Cardiac muscle cell (in vitro differentiated cells and primary cell): ENCODE results near the gene VSIR. TPM values are rescaled to one million over a fixed set of nuclear protein-coding genes. Genes with fewer than 3 reads are reported as not detected.

Experiments
- DNase-seq, 2 donors: peaks; one replicate each; pipeline versions ENCODE4 v3.0.0 to v3.0.0-alpha.2; 2010 to 2017; ENCODE audit warnings: low read depth in 1 of 2, low spot score in 1 of 2
- H3K27ac ChIP-seq: fragments of 200-600 bp; sonication (generic); 2 replicates; pipeline ENCODE4 v1.5.1; 2016
- H3K27me3 ChIP-seq: fragments of 200-600 bp; sonication (generic); 2 replicates; pipeline ENCODE4 v1.6.0; 2016; ENCODE audit warnings: control low read depth
- H3K36me3 ChIP-seq: fragments of 200-600 bp; sonication (generic); 2 replicates; pipeline ENCODE4 v1.5.1; 2016; ENCODE audit warnings: control low read depth
- H3K4me1 ChIP-seq: fragments of 200-600 bp; sonication (generic); 2 replicates; pipeline ENCODE4 v1.8.1; 2017; ENCODE audit warnings: low read depth, mild to moderate bottlenecking, mixed run types
- H3K4me3 ChIP-seq: fragments of 200-600 bp; sonication (generic); 2 replicates; pipeline ENCODE4 v1.5.1; 2016; ENCODE audit warnings: mild to moderate bottlenecking
- H3K9me3 ChIP-seq: fragments of 200-600 bp; sonication (generic); 2 replicates; pipeline ENCODE4 v1.5.1; 2017; ENCODE audit warnings: low read depth, mild to moderate bottlenecking, control low read depth
- CTCF ChIP-seq: IDR thresholded peaks from 2 replicates; pipeline ENCODE4 v1.5.1; 2012; ENCODE audit warnings: low read depth, mild to moderate bottlenecking, low read length
- polyA plus RNA-seq: library from polyadenylated mRNA; unstranded; fragments of >200 nt; fragmentation: Nextera tagmentation; extraction: Ambion mirVana; gene quantifications from 2 replicates; pipeline ENCODE4 v1.2.1, GENCODE V29; 2016
- total RNA-seq: library from RNA; depleted of rRNA; stranded (reverse); fragments of >200 nt; gene quantifications from 2 replicates; pipeline ENCODE4 v1.2.3, GENCODE V29; 2016

The VSIR gene
- total and polyA plus RNA-seq, 2 experiments from 2014 or later, result 1.7 to 1.8 TPM

GRCh38 chr10:71752391-71753090 is 20.8 kb downstream of the VSIR start:
- TF ChIP-seq CTCF, result no peak

GRCh38 chr10:71751515-71752224 is 21.6 kb downstream of the VSIR start:
- Histone ChIP-seq H3K4me3 (no peak overlapping the region), H3K36me3 (no peaks in the 10 kb centered on the region), H3K27me3 (no peaks in the 10 kb centered on the region), H3K9me3 (no peaks in the 10 kb centered on the region), H3K27ac (no peak overlapping the region), H3K4me1 (peaks cover 21% of the 10 kb centered on the region)
- no peak for DNase-seq
- no peak for TF ChIP-seq CTCF

More at GRCh38 chr10:71752391-71753090, 20.8 kb downstream of the VSIR start:
- DNase-seq, result no peak
- Histone ChIP-seq H3K27me3 (no peaks in the 10 kb centered on the region), H3K4me1 (peaks cover 13% of the 10 kb centered on the region), H3K36me3 (no peaks in the 10 kb centered on the region), H3K4me3 (no peak overlapping the region), H3K9me3 (no peaks in the 10 kb centered on the region), H3K27ac (no peak overlapping the region)

GRCh38 chr10:71750986-71751385 is 22.3 kb downstream of the VSIR start:
- Histone ChIP-seq H3K9me3 (no peaks in the 10 kb centered on the region), H3K36me3 (no peaks in the 10 kb centered on the region), H3K27me3 (no peaks in the 10 kb centered on the region), H3K4me1 (peaks cover 27% of the 10 kb centered on the region), H3K27ac (no peak overlapping the region), H3K4me3 (no peak overlapping the region)
- DNase-seq, result no peak
- no peak for TF ChIP-seq CTCF

GRCh38 chr10:71750124-71750841 is 23.0 kb downstream of the VSIR start:
- DNase-seq, result no peak
- no peak overlapping the region for H3K27ac ChIP-seq
- no peaks in the 10 kb centered on the region for H3K27me3 ChIP-seq
- H3K9me3 ChIP-seq, result no peaks in the 10 kb centered on the region
- H3K4me1 ChIP-seq, result peaks cover 29% of the 10 kb centered on the region
- H3K36me3 ChIP-seq, result no peaks in the 10 kb centered on the region
- no peak for TF ChIP-seq CTCF
- no peak overlapping the region for H3K4me3 ChIP-seq

GRCh38 chr10:71749396-71749795 is 23.9 kb downstream of the VSIR start:
- no peaks in the 10 kb centered on the region for H3K36me3 ChIP-seq

More at GRCh38 chr10:71749396-71749795, 23.9 kb downstream of the VSIR start:
- Histone ChIP-seq H3K9me3 (no peaks in the 10 kb centered on the region), H3K27ac (no peak overlapping the region), H3K27me3 (no peaks in the 10 kb centered on the region), H3K4me3 (no peak overlapping the region), H3K4me1 (peaks cover 29% of the 10 kb centered on the region)
- TF ChIP-seq CTCF, result no peak
- DNase-seq, result no peak
